GOT3 (cell line): Measurements from ENCODE around the gene NR3C2.
"Not testable (repeated sequence)": the region's sequence is repeated elsewhere in the genome, so short reads cannot be mapped to it uniquely, and the experiment has no call there.

ENCODE experiments used
- DNase-seq: peaks from one replicate; lab custom pipeline; 2025; ENCODE audit warnings: mixed read lengths; lab: John Stamatoyannopoulos, UW

NR3C2 gene

DNA sequence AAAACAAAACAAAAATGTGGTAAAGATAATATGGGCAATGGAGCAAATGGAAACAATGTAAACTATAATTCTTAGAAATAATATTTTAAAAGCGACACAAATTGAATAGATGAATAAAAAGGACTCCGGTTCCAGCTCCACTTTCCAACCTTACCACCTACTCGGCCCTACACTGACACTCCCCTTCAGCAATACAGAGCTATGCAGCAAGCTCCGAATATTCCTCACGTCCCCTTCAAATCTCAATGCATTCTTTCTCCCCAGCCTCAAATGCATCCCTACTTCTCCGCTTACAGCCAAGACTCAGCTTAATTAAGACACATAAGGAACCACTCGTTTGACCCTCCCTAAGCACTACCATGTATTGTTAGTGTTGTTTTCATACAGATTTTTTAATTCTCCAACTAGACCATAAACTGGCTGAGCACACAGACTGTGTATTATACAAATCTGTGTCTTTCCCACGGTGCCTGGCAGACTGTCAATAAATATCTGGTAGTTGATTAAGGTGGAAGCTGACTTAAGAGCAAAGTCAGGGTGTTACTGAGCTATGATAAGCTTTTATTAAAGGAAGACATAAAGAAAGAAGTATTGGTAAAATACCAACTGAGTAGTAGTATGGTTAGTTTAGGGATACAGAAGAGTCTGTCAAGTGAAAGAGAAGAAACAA is 219.1 kb downstream of the NR3C2 start:
- no peak for DNase-seq

- no peak for DNase-seq
Measured at GRCh38 chr4:148216866-148217814, 225.1 kb downstream of the NR3C2 start.

DNA sequence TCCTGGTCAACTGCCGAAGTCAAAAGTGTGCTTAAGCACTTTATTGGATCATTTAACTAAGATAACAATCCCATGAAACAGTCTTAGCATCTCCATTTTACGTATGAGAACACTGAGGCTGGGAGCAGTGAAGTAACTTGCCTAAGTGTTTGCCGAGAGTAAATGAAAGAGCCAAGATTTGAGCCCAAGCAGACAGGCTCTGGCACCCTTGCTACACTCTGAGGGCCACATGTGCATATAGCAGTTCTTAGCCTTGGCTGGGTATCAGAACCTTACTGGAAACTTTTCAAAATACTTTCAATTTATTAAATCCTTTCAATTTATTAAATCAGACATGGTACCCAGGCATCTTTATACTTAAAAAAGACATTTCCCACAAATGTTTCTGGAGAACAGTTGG is 225.9 kb downstream of the NR3C2 start:
- no peak for DNase-seq

- no peak for DNase-seq
Measured at GRCh38 chr4:148215202-148215601, 227.0 kb downstream of the NR3C2 start.

DNA sequence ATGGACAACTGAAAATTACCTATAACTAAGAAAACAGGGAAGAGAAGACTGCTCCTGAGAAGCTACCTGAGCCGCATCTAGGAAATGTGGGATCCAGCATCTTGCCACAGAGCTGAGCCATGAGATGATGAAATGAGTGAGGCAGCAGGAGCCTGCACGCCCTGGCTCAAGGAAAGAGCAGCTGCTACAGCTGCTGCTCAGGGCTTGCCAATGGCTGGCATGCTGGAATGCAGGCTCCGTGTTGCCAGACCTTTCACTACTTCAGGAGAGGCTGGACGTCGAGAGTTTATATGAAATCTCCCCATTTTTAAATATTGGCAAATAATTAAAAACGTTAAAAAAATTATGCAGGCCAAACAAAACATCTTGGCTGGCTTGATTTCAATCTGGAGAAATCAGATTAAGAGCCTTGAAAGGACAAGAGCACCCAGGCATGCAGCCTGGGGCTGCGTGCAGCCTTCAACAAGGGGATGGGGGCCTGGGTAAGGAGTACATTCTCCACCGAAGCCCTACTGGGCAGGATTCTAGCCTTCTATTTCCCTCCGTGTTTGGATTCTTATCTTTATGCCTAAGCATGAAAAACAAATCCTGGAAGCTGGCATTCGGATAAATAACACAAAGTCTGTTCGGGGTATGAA is 227.6 kb downstream of the NR3C2 start:
- DNase-seq, result no peak

DNA sequence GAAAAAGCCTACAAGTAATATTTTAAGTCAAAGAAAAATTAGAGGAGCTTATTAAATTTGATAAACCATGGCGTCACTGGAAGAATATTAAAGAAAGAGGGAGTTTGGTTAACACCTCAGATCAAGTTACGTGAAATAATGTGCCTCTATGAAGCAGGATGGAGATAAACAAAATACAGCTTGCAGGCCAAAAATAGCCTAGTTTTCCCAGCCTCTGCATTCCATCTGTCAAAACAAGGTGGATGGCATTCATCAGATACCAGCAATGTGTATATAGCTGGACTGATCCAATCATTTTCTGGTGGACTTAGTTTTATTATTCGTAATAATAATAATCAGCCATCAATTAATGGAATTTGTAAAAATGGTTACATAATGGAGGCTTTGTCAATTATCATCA is 230.7 kb downstream of the NR3C2 start:
- no peak for DNase-seq

- DNase-seq, result no peak
Measured at GRCh38 chr4:148210661-148211060, 231.6 kb downstream of the NR3C2 start.

DNA sequence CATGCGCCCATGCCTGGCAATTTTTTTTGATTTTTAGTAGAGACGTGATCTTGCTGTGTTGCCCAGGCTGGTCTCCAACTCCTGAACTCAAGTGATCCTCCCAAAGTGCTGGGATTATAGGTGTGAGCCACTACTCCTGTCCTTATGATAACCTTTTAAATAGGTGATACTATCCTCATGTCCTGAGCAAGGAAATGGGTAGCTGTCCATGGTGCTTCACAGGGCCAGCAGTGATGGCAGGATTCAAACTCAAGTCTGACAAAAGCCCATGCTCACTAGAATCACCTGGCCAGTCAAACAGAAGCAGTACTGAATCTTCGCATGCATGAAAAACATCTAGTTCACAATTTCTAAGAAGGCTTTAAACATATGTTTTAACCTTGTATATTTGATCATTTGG is 235.1 kb downstream of the NR3C2 start:
- no peak for DNase-seq

- DNase-seq, result no peak
Measured at GRCh38 chr4:148205476-148205875, 236.7 kb downstream of the NR3C2 start.

GRCh38 chr4:148204892-148205291 is 237.3 kb downstream of the NR3C2 start:
- DNase-seq, result no peak

- no peak for DNase-seq
Measured at GRCh38 chr4:148204171-148204570, 238.0 kb downstream of the NR3C2 start.

- DNase-seq, result no peak
Measured at GRCh38 chr4:148203056-148203898, 238.9 kb downstream of the NR3C2 start.

- no peak for DNase-seq
Measured at GRCh38 chr4:148200960-148201359, 241.3 kb downstream of the NR3C2 start.

DNA sequence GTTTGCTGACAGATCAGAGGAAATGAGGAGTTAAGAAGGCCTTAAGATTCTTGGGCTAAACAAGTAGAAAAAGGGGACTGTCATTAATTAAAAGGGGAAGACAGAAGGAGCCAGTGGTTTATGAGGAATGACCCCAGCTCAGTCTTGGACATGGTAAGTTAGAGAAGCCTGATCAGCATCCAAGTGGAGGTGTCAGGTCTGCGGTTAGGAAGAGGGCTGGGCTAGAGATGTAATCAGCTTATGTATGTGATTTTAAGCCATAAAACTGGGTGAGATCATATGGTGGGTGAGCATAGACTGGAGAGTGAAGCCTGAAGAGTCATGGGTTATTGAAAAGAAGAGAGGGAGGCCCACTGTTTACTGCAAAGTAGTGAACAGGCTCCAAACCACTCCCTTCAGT is 246.1 kb downstream of the NR3C2 start:
- DNase-seq, result no peak

- no peak for DNase-seq
Measured at GRCh38 chr4:148192526-148192925, 249.7 kb downstream of the NR3C2 start.

DNA sequence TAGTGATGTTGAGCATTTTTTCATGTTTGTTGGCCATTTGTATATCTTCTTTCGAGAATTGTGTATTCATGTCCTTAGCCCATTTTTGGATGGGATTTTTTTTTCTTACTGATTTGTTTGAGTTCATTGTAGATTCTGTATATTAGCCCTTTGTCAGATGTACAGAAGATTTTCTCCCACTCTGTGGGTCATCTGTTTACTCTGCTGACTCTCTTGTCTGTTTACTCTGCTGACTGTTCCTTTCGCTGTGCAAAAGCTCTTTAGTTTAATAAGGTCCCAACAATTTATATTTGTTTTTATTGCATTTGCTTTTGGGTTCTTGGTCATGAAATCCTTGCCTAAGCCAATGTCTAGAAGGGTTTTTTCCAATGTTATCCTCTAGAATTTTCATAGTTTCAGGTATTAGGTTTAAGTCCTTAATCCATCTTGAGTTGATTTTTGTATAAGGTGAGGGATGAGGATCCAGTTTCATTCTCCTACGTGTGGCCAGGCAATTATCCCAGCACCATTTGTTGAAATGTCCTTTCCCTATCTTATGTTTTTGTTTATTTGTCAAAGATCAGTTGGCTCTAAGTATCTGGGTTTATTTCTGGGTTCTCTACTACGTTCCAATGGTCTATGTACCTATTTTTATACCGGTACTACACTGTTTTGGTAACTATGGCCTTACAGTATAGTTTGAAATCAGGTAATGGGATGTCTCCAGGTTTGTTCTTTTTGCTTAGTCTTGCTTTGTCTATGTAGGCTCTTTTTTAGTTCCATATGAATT is 254.6 kb downstream of the NR3C2 start:
- not testable (repeated sequence) for DNase-seq

GRCh38 chr4:148184922-148185321 is 257.3 kb downstream of the NR3C2 start:
- DNase-seq, result no peak

DNA sequence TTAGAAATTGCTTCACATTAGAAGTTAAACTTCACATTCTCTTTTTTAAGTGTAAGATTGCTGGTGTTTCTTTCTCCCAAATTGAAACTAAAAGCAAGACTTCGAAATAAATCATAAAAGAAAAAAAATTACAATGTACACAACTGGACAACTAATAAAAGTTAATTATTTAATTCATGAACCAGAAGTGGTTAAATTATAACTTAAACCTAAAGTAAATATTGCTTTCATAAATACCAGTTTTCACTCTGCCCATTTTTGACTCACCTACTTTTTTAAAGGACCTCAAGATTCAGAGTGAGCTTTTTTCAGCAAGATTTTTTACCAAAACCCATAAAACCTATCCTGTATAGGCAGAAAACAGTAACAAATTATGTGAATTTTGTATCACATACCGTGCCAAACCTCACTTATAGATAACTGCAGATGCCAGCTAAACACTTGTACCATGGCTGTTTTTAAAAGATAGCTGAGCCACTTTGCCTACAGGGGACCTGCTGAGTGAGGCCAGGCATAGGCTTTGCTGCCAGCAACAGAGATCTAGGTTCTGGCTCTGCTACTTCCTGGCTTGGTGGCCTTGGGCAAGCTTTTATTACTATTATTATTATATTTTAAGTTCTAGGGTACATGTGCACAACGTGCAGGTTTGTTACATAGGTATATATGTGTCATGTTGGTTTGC is 259.8 kb downstream of the NR3C2 start:
- DNase-seq, result no peak

DNA sequence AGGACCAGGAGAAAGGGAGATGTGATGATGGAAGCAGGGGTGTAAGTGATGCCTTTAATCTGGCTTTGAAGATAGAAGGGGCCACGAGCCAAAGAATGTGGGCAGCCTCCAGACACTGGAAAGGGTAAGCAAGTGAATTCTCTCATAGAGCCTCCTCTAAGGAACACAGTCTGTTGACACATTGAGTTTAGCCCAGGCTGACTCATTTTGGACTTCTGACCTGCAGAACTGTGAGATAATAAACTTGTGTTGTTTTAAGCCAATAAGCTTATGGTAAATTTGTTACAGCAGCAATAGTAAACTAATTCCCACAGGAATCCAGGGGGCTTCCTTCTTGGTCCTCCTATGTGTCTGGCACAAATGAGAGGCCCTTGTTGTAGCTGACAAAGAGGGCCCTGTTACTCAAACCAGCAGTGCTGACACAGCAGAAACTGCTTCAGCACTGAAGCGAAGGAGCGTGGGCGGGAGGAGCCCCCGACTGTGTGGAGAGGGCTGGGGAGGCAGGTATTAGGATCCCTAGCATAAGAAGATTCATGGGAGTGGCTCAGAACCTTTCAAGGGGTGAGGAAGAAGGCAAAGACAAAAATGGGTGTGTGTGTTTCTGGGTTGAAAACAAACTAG is 268.7 kb downstream of the NR3C2 start:
- no peak for DNase-seq

- DNase-seq, result no peak
Measured at GRCh38 chr4:148171596-148171995, 270.6 kb downstream of the NR3C2 start.
